MM.1S (cell line): ENCODE measurements around the gene KANK4.

Experiments
- EZH2 ChIP-seq: fragments of 300-600 bp; sonication (generic); optimal IDR thresholded peaks from 2 replicates; pipeline ENCODE3; 2017; ENCODE audit warnings: low read depth, mild to moderate bottlenecking, antibody characterized with exemption, low read length, mixed read lengths
- TF ChIP-seq, protein P1 (sequence below): fragments of 300-600 bp; sonication (generic); IDR thresholded peaks from 2 replicates; pipeline ENCODE4 v1.5.1; 2016; ENCODE audit warnings: antibody characterized with exemption, low read length, mixed read lengths

DNA sequence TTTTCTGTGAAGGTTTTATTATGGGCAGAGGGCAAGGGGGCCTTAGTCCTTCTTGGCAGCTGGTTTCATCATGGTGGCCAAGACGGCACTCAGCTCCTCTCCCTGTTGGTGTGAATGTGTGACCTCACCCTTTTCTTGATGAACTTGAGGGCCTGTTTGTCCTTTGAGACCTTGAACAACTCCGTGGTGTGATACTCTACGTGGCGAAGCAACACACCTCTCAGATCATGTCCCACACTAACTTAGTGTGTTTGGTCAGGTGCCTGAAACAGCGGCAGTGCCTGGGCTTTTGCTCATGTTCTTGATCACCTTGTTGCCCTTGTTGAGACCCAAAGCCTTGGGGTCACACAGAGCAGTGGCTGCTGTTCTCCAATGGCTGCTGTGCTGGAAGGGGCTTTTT is 111.1 kb downstream of the KANK4 start:
- TF ChIP-seq, protein P1, sequence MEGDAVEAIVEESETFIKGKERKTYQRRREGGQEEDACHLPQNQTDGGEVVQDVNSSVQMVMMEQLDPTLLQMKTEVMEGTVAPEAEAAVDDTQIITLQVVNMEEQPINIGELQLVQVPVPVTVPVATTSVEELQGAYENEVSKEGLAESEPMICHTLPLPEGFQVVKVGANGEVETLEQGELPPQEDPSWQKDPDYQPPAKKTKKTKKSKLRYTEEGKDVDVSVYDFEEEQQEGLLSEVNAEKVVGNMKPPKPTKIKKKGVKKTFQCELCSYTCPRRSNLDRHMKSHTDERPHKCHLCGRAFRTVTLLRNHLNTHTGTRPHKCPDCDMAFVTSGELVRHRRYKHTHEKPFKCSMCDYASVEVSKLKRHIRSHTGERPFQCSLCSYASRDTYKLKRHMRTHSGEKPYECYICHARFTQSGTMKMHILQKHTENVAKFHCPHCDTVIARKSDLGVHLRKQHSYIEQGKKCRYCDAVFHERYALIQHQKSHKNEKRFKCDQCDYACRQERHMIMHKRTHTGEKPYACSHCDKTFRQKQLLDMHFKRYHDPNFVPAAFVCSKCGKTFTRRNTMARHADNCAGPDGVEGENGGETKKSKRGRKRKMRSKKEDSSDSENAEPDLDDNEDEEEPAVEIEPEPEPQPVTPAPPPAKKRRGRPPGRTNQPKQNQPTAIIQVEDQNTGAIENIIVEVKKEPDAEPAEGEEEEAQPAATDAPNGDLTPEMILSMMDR: no peak
- TF ChIP-seq EZH2: no peak
